Measurements from ENCODE around the gene LPCAT2. TPM values are rescaled to one million over a fixed set of nuclear protein-coding genes. Genes with fewer than 3 reads are reported as not detected.

Gene LPCAT2
- total RNA-seq, 1 experiment from 2014 or later, result 62.1 TPM

GRCh38 chr16:55502801-55503366 is 6.0 kb upstream of the LPCAT2 start:
- in situ Hi-C loops (cut with HindIII; ENCODE audit: low pct_unique_long_range_greater_than_20kb, low sequenced_read_pairs), result no loop called here
- no peak overlapping the region for H3K4me3 ChIP-seq (ENCODE audit: low read depth in 2 of 2, low read length in 2 of 2)
- intact Hi-C loops (cut with micrococcal nuclease; ENCODE audit: unreplicated experiment), result loop anchor here (5.0 kb wide), 1 partner anchor 36 kb away; no protein-coding TSS in a partner anchor
- ChIA-PET CTCF (no interaction called here), POLR2A (no interaction called here)
- H3K4me1 ChIP-seq (ENCODE audit: control insufficient read depth, insufficient read depth, low read length), result peaks cover 63% of the 10 kb centered on the region
- no peak for DNase-seq (ENCODE audit: low read depth, low spot score)
- BruUV-seq (replicated peaks), result no TSS peak
- no peaks in the 10 kb centered on the region for H3K36me3 ChIP-seq (ENCODE audit: control insufficient read depth, insufficient read depth, low read length)
- no peak for TF ChIP-seq SIN3A (IDR thresholded peaks at IDR 0.05; ENCODE audit: borderline replicate concordance, insufficient read depth, low read depth, low read length)
- no peak for TF ChIP-seq CTCF (IDR thresholded peaks at IDR 0.05)
- TF ChIP-seq REST (IDR thresholded peaks at IDR 0.05; ENCODE audit: insufficient read depth in 1 of 2, low read depth in 2 of 2, low read length in 1 of 2), result no peak
- peak; percentile 41; the same call in 1 of the 2 replicates for TF ChIP-seq POLR2AphosphoS5 (IDR thresholded peaks at IDR 0.05; ENCODE audit: low read depth, low read length)
- TF ChIP-seq TCF7L2 (IDR thresholded peaks at IDR 0.05; ENCODE audit: low read depth, low read length), result peak; percentile 82
- peak overlapping the region; percentile 86 for H3K27ac ChIP-seq (ENCODE audit: low read length)
- H3K9me3 ChIP-seq (ENCODE audit: control insufficient read depth, insufficient read depth, low read depth, low read length), result no peaks in the 10 kb centered on the region
- peak; percentile 86 for ATAC-seq
- H3K27me3 ChIP-seq (ENCODE audit: control insufficient read depth, insufficient read depth, low read length), result no peaks in the 10 kb centered on the region

GRCh38 chr16:55503726-55504550 is 4.9 kb upstream of the LPCAT2 start:
- intact Hi-C loops (cut with micrococcal nuclease; ENCODE audit: unreplicated experiment), result loop anchor here (5.0 kb wide), 1 partner anchor 37 kb away; no protein-coding TSS in a partner anchor
- peaks cover 59% of the 10 kb centered on the region for H3K4me1 ChIP-seq (ENCODE audit: control insufficient read depth, insufficient read depth, low read length)
- no peak for DNase-seq (ENCODE audit: low read depth, low spot score)
- POLR2A ChIA-PET, result interaction anchor here (0.7 kb wide), 1 partner anchor 359 kb away, joined by 3 read pairs; no protein-coding TSS in a partner anchor
- no peaks in the 10 kb centered on the region for H3K9me3 ChIP-seq (ENCODE audit: control insufficient read depth, insufficient read depth, low read depth, low read length)
- H3K27me3 ChIP-seq (ENCODE audit: control insufficient read depth, insufficient read depth, low read length), result no peaks in the 10 kb centered on the region
- ATAC-seq, result no peak
- no peak overlapping the region for H3K4me3 ChIP-seq (ENCODE audit: low read depth in 2 of 2, low read length in 2 of 2)
- in situ Hi-C loops (cut with HindIII; ENCODE audit: low pct_unique_long_range_greater_than_20kb, low sequenced_read_pairs), result no loop called here
- CTCF ChIA-PET, result interaction anchor here (0.7 kb wide), 1 partner anchor 33 kb away, joined by 6 read pairs; no protein-coding TSS in a partner anchor
- peak overlapping the region; percentile 86 for H3K27ac ChIP-seq (ENCODE audit: low read length)
- no TSS peak for BruUV-seq (replicated peaks)
- no peak for TF ChIP-seq CTCF (IDR thresholded peaks at IDR 0.05)
- TF ChIP-seq SIN3A (IDR thresholded peaks at IDR 0.05; ENCODE audit: borderline replicate concordance, insufficient read depth, low read depth, low read length), result no peak
- TF ChIP-seq TCF7L2 (IDR thresholded peaks at IDR 0.05; ENCODE audit: low read depth, low read length), result no peak
- no peak for TF ChIP-seq REST (IDR thresholded peaks at IDR 0.05; ENCODE audit: insufficient read depth in 1 of 2, low read depth in 2 of 2, low read length in 1 of 2)
- TF ChIP-seq POLR2AphosphoS5 (IDR thresholded peaks at IDR 0.05; ENCODE audit: low read depth, low read length), result no peak
- H3K36me3 ChIP-seq (ENCODE audit: control insufficient read depth, insufficient read depth, low read length), result no peaks in the 10 kb centered on the region

Measured in Panc1 (cell line).